NCI-H2196 treated with DMSO at 0.1 percent for 48 hours (cell line): ENCODE measurements around the gene DPP6.

Experiments
- DNase-seq: peaks from one replicate; lab custom pipeline; 2025; ENCODE audit not compliant: unreplicated experiment; lab: John Stamatoyannopoulos, UW

The DPP6 gene

DNA sequence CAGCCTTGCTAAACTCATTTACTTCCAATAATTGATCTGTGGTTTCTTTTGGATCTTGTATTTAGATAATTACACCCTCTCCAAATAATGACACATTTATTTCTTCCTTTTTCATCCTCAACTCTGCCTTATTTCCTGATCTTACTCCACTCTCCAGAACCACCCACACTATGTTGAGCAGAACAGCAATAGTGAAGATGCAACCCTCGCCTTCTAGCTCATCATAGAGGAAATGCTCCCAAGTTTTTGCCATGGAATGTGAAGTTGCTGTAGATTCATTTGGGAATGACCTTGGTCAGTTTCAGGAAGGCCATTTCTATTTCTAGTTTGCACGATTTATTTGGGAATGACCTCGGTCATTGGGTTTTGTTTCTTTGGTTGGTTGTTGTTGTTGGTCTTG, 636.8 kb downstream of the DPP6 start:
- DNase-seq: no peak

- no peak for DNase-seq
Measured at GRCh38 chr7:154690411-154690810, 638.2 kb downstream of the DPP6 start.

GRCh38 chr7:154693661-154694060, 641.5 kb downstream of the DPP6 start:
- DNase-seq: no peak

GRCh38 chr7:154695836-154696235, 643.6 kb downstream of the DPP6 start:
- no peak for DNase-seq

DNA sequence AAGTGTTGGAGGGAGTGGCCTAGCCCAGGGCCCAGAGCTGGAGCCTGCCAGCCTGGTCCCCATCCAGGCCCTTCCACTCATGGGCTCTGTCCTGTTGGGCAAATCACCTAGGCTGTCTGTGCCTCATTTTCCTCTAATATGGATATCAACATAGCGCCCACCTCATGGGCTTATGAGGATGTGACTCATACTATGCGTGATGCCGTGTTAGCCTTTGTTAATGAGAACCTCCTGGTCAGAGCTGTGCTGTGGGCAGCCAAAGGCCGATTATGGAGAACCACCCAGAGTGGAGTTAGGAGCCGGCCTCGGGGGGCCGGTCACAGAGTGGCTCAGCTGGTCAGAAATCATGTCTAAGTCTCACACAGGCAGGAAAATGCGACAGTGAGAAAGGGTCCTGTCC, 644.4 kb downstream of the DPP6 start:
- DNase-seq: no peak

DNA sequence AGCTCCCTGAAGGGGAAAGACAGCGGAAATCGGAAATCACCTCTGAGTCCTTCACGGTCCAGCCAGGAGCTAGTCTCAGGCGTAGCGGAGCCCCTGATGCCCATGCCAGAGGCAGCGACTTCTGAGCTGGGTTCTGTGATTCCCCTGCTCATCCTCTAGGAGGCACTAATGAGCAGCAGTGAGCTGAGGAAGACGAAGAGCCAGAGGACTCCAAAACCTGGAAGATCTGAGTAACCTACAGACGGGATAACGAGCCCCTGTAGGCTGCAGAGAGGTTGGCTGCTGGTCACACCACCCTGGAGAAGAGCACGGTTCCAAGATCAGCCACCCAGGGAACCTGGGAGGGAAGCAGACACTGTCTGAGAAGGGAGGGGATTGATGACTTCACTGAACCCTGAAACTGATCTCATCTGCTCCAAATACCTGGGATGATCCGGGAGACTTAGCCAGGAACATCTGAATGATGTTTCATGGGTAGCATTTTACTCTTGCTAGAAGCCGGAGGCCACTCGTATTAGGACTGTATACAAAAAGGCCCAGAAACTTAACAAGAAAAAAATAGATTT, 646.6 kb downstream of the DPP6 start:
- DNase-seq: no peak

DNA sequence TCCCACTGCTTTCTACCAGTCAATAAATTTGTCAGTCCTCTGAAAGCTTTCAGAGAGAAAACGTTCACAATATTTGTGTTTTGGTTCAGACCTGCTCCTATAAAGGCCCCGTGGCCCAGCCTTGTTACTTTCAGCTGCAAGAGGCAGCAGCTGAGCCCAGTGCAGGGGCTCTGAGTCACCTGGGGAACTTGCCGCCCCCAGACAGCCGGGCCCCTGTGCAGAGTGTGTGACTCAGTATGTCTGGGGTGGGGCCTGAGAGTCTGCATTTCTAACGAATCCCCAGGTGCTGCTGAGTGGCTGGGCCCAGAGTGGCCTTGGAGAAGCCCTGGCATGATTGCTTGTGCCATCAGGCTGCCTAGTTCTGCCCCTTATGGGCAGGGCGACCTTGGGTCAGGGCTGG, 647.2 kb downstream of the DPP6 start:
- no peak for DNase-seq

- DNase-seq: no peak
Measured at GRCh38 chr7:154709840-154710520, 657.8 kb downstream of the DPP6 start.

GRCh38 chr7:154720016-154720415, 667.8 kb downstream of the DPP6 start:
- no peak for DNase-seq

- no peak for DNase-seq
Measured at GRCh38 chr7:154721086-154721485, 668.9 kb downstream of the DPP6 start.

GRCh38 chr7:154726368-154726767, 674.2 kb downstream of the DPP6 start:
- DNase-seq: no peak

GRCh38 chr7:154729056-154729455, 676.9 kb downstream of the DPP6 start:
- no peak for DNase-seq

DNA sequence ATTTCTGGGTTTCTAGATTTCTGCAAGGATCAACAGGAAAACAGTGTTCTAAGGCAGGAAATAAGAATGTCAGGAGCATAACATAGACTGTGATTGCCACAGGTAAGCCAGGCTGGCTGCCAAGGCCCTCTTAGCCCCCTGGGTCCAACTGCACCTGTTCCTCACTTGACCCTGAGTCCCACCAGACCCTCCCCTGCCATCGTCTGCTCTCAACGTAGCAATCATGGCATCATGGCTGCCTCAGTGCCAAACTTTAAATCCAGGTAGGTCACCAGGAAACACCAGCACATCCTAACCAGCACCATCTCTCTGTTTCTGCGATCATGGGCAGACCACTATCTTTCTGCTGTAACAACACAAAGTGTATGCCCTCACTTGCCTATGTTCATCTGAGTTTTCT, 683.6 kb downstream of the DPP6 start:
- DNase-seq: no peak

GRCh38 chr7:154736389-154736788, 684.2 kb downstream of the DPP6 start:
- no peak for DNase-seq

- DNase-seq: no peak
Measured at GRCh38 chr7:154738216-154738615, 686.0 kb downstream of the DPP6 start.

GRCh38 chr7:154741131-154741530, 688.9 kb downstream of the DPP6 start:
- no peak for DNase-seq

DNA sequence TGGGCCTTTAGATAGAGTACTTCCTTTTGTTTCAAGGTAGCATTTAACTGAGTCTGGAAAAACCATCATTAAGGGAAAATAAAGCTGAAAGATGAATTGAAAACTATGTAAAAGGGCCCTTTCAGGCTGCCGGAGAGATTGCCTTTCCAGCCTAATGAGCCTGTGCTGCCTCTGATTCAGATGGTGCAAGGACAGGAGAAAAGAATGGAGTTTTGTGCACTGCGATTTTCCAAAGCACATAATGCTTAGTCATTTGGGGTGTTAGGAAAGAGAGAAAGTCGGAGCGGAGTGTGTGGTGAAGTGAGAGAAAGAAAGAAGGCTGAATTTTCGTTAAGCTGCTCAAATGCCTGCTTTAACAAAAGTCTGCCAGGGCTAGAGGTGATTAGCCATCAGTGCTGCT, 691.0 kb downstream of the DPP6 start:
- no peak for DNase-seq

- no peak for DNase-seq
Measured at GRCh38 chr7:154744256-154744860, 692.2 kb downstream of the DPP6 start.

- DNase-seq: no peak
Measured at GRCh38 chr7:154744861-154745258, 692.7 kb downstream of the DPP6 start.

- no peak for DNase-seq
Measured at GRCh38 chr7:154746571-154747360, 694.6 kb downstream of the DPP6 start.

DNA sequence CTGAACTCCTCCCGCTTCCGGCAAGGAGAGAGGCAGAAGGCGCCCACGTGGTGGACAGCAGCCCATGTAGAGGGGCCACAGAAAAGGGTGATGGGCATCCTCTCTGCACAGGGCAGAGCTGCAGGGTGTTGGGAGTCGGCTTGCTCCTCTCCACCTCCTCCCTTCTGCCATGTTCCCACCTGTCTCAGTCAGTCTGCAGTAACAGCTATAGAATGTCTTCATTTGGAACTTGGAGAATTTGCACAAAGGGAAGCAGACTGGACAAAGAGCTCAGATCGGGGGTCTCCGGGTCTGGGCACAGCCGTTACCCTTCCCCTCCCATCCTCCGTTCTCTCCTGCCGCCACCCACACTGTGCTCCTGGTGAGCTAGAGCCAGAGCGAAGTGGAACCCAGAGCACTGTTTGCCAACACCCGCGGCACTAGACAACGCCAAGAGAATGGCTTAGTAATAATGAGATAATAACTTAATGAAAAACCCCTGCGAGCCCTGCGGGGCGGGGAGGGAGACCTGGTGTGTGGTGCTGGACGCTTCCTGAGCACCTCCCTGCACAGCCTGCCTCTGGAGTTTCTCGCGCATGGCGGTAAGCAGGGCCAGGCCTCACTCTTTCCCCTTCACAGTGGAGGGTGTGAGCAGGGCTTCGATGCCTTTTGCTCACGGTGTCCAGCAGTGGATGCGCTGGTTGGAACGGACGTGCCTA, 696.0 kb downstream of the DPP6 start:
- DNase-seq: no peak
